GM10248 (cell line): ENCODE data around the gene MLN.
"Not testable (repeated sequence)": the region's sequence is repeated elsewhere in the genome, so short reads cannot be mapped to it uniquely, and the experiment has no call there.

Experiments used
- CTCF ChIA-PET: fragments of 300-600 bp; sonication (Branson Sonifier 250); formaldehyde crosslinking; extraction: SDS; loops from one replicate; lab custom pipeline; 2021; ENCODE audit warnings: antibody characterized with exemption; lab: Yijun Ruan, JAX
- POLR2A ChIA-PET: fragments of 350-650 bp; sonication (Branson Sonifier 250); formaldehyde crosslinking; extraction: SDS; loops from one replicate; lab custom pipeline; 2020; ENCODE audit warnings: antibody characterized with exemption; lab: Yijun Ruan, JAX
- DNase-seq: peaks from one replicate; pipeline ENCODE4 v3.0.0; 2012; ENCODE audit errors: extremely low spot score
- CTCF ChIP-seq: IDR thresholded peaks from 2 replicates; pipeline ENCODE4 v1.5.1; 2012; ENCODE audit warnings: mild to moderate bottlenecking, low read depth; ENCODE audit errors: extremely low read depth, missing control alignments, control extremely low read depth

MLN gene

GRCh38 chr6:33836806-33837469, 33.1 kb upstream of the MLN start:
- no peak for DNase-seq
- TF ChIP-seq CTCF = no peak
- POLR2A ChIA-PET = no interaction called here
- CTCF ChIA-PET = interaction anchor here (2.9 kb wide), 1 partner anchor 14 kb away, joined by 10 read pairs; no protein-coding TSS in a partner anchor

- no peak for DNase-seq
- POLR2A ChIA-PET = no interaction called here
- CTCF ChIA-PET = no interaction called here
Measured at GRCh38 chr6:33834401-33835392, 30.9 kb upstream of the MLN start.

GRCh38 chr6:33833599-33833998, 29.8 kb upstream of the MLN start:
- CTCF ChIA-PET = no interaction called here
- no peak for TF ChIP-seq CTCF
- no peak for DNase-seq
- POLR2A ChIA-PET = no interaction called here

More at GRCh38 chr6:33834401-33835392, 30.9 kb upstream of the MLN start:
- no peak for TF ChIP-seq CTCF

GRCh38 chr6:33832831-33833230, 29.0 kb upstream of the MLN start:
- POLR2A ChIA-PET, CTCF ChIA-PET, DNase-seq: not testable (repeated sequence)

- CTCF ChIA-PET, POLR2A ChIA-PET, DNase-seq: not testable (repeated sequence)
Measured at GRCh38 chr6:33831725-33832124, 27.9 kb upstream of the MLN start.

GRCh38 chr6:33830635-33831240, 26.9 kb upstream of the MLN start:
- DNase-seq = no peak
- ChIA-PET POLR2A (no interaction called here), CTCF (no interaction called here)
- no peak for TF ChIP-seq CTCF
